GM21447 (cell line): ENCODE results near the gene TCF25.
A peak's percentile ranks its signal among the peaks of the same experiment; 100 is the strongest.

ENCODE experiments used
- ATAC-seq: cut with Tn5 transposase; IDR thresholded peaks from one replicate; pipeline ENCODE4 v1.9.1; 2021; ENCODE audit not compliant: unreplicated experiment

Gene TCF25

DNA sequence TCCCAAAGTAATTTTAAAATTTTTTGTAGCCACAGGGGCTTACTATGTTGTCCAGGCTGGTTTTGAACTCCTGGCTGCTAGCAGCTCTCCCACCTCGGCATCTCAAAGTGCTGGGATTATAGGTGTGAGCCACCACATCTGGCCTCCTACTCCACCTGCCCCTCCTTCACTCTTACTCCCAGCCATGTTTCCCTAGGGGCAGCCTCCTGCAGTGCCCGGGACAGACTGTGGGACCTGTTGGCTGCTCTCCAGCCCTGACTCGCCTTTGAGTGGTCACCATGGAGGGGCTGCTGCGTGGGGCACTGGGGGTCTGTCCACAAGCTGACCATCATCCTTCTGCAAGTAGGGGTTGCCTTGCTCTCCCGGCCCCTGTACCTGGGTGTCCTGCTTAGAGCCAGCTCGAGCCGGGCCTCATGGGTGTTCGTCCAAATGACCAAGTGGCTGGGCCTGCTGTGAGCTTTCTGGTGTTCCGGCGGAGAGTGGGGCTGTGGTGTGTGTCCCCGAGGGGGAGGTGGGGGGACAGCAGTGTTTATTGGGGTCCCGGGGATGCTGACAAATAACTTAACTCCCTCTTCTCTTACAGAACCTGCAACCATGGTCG is 28.6 kb upstream of the TCF25 start:
- no peak for ATAC-seq

DNA sequence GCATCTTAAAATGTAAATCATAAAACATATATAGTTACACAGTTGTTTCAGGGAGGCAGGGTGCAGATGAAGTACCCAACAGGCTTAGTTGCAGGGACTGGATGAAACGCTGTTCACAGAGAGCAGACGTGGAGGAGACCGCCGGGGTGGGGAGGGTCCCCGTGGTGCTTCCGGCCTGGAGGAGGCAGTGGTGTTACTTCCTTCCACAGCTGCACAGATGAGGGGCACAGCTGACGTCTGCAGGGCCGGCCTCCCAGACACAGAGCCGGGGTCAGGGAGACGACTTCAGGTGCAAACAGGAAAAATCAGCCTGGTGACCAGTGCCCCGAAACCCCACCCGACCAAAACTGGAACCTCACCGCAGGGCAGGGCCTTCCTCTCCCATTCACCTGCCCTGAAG is 28.0 kb upstream of the TCF25 start:
- no peak for ATAC-seq

DNA sequence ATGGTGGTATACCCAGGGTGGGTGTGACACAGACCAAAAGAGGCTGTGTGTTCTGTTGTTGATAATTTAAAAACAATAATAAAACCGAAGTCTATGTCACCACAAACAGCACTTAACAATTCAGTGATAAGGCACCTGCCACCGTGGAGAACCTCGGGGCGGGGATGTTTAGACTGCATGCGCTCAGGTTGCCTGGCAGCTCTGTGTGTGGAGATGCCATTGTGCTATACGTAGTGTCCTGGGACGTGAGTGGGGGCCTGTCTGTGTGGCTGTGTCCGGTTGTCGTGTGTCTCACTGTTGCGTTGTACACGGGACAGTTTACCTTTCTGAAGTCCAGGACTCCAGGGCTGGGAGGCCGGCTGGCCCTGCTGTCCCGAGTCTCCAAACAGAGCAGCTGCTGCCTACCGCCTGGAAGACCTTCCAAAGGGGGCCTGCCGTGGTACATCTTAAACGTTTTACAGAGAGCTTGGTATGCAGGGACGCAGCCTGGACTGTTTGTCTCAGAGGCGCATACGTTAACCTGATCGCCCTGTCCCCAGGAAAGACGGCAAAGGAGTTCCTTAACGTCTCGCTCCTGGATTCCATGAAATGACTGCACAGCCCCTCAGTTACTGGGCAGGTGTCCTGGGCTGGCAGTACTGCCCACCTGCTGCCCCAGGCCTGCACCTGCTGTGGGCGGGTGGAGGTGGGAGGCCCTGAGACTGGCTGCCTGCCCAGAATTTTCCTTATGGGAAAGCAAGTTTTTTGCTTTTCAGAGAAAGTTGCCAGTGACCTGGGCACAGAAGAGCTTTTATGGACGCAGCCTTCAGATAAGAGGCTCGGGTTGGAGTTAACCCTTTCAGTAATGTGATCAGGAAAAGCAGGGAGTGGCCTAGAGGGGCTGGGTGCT is 26.1 kb upstream of the TCF25 start:
- no peak for ATAC-seq

DNA sequence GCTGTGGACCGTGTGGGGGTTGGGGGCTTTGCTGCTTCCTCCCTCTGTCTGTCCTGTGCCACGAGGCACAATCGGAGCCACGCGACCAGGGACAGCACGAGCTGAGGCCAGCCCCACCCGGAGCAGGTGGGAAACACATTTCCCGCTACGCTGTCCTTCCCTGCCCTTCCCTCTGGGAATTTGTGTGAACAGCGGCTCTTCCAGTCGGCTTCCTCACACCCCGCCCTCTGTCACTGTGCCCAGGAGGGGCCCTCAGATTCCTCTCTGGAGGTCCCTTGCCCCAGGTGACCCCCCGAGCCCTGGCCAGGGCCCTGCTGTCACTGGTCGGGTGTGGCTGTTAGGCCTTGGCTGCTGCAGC is 25.5 kb upstream of the TCF25 start:
- ATAC-seq = no peak

DNA sequence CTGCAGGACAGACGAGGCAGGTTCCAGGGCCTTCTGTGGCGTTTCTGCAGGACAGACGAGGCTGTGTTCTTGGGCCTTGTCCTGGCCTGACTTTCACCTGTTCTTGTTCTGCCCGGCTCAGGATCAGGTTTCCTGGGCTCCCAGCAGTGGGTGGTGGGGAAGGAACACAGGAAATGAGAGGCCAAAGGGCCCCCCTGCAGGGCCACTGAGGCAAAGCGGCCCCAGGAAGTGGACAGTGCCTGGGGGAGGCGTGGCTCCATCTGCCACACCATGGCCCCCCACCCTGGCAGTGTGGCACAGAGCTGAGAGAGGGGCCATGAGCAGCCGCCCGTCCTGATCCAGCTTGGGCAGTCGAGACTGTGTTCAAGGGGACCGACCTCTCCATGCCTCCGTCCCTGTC is 24.4 kb upstream of the TCF25 start:
- ATAC-seq = no peak

DNA sequence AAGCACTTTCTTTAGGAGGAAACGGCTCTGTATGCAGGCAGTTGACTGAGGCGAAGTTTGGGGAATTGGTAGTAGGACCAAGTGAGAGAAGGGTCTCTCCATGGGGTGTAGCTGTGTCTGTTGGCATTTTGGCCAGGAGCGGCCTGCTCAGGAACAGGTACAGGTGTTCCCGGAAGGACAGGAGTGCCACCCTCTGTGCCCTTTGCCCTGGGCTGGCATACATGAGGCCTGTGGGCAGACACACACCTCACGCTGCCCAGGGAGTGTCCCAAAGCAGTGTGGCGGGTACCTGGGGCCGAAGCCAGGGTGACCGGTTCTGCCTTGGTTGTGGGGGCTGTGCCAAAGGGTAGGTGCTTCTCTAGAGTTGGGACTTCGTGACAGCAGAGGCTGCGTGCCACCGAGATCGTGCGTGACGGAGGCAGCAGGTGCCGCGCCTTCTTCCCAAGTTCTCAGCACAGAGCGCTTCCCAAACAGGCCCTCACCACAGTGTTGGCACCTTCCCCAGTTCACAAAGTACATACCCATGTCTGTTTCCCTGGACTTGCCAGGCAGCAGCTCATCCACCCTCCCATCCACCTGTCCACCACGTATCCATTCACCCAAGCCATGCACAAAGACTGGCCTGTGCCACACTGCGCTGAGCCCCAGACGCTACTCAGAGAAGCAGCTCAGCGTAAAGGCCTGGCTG is 19.9 kb upstream of the TCF25 start:
- no peak for ATAC-seq

DNA sequence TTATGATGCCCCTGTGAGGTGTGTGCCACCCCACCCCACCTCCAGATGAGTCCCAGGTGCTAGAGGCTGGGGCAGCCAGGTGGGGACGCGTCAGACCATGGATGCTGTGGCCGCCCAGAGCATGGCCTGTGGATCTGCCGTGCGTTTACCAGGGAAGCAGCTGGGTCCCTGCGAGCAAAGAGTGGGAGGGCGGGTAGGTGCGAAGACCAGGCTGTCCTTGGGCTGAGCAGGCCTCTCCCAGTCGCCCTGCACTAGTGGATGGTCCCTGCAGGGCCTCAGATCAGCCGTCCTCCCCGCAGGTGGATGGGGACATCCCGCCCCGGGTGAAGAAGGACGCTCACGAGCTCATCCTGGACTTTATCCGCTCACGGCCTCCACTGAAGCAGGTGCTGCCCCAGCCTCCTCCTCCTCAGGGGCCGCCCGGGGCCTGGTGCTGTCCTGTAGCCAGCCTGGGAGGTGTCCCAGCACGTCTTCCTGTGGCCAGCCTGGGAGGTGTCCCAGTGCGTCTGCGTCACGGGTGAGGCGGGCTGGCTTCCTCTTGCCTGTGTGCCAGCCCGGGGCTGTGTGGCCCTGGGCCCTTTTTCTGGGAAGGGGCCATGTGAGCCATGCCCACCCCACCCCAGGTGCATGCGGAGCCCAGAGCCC is 18.0 kb upstream of the TCF25 start:
- no peak for ATAC-seq

DNA sequence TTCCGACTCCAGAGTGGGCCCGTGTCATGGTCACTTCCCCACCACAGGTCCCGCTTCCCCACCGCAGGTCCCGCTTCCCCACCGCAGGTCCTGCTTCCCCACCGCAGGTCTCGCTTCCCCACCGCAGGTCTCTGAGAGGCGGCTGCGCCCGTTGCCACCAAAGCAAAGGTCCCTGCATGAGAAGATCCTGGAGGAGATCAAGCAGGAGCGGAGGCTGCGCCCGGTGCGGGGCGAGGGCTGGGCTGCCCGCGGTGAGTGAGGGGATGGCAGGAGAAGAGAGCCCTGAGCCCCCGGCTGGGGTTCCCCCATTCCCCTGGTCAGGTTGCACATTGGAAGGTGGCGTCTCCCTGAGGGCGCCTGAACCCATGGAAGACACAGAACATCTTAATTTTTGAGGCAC is 17.4 kb upstream of the TCF25 start:
- ATAC-seq = no peak

DNA sequence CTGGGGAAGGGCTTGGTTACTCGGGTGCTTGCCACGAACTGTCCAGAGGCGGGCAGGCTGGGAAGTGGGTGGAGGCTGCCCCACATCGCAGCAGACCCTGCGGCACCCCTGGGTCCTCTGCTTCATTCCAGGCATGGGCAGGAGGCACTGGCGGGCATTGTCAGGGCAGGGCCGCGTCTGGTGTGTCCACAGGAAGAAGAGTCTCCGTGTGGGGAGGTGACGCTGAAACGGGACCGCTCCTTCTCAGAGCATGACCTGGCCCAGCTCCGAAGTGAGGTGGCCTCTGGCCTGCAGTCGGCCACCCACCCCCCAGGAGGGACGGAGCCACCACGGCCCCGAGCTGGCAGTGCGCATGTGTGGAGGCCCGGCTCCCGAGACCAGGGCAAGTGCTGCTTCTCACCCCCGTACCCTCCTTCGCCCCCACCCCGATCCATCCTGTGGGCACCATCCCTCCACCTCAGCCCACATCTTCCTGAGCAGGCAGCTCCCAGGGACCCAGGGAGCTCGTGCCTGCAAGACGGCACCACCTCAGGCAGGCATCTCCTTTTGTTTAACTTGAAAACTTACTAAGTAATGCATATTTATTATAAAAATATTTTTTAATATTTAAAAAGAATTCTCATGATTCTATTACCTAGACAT is 14.3 kb upstream of the TCF25 start:
- ATAC-seq = no peak

DNA sequence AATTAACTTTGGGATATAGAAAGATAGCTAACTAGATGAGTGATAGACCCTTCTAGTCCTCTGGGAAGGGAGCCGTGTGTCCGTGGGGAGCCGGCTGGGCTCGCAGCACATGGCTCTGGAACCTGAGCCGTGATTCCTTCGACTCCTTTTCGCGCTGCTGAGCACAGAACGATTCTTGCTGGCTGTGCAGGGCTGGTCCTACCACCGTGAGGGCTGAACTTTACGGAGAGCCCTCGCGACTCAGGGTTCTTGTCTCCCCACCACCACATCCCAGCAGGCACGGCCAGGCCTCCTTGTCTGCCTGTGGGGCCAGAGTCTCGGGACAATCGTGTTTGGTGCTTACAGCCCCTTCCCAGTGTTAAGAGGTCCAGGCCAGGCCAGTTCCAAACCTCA is 13.8 kb upstream of the TCF25 start:
- ATAC-seq = no peak

DNA sequence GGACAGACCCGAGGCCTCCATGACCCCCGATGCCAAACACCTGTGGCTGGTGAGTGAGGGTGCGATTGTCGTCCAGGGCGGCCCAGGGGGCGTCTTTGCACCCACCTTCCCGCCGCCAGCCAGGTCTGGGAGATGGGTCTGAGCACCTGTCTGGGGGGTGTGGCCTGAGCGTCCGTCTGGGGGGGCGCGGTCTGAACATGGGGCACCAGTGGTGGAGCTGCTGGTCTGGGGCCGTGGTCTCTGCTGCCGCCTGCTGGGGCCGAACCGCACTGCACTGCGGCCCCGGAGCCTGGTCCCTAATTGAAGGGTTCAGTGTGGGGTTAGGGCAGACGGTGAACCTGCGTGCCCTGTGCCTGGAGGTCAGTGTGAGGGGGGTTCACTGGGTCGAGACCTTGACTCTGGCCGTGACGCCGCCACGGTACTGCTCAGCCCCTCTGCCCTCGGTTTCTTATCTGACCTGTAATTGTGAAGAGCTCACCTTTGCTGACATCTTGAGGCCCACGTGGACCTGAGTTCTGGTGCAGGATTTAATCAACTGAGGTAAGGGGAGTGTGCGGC is 12.6 kb upstream of the TCF25 start:
- no peak for ATAC-seq

DNA sequence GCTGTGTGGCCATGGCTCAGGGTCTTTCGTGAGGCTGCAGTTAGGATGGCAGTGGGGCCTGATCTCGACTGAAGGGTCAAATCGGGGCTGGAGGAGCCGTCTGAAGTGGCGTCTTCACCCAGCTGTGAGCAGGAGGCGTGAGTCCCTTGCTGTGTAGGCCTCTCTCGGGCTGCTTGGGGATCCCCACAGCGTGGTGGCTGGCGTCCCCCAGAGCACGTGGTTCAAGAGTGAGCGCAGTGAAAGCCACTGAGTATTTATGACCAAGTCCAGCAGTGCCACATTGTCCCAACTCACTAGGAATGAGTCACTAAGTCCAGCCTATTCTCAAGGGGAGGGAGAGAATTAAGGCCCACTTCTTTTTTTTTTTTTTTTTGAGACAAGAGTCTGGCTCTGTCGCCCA is 11.7 kb upstream of the TCF25 start:
- no peak for ATAC-seq

DNA sequence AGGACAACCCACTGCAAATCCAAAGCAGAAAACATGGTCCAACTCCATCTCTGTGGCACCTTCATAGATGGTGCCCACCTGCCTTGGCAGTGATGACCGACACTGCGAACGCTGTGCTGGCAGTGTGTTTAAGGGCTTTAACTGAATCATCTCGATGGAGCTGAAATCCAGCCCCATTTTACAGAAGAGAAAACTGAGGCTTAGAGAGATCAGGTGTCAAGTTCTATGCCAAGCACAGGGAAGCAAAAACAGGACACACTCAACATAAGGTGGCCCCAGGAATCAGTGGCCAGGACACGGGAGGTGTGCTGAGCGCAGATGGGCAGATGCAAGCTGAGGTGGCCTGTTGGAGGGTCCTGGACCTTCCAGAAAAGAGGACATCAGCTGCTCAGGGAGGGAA is 10.7 kb upstream of the TCF25 start:
- ATAC-seq = no peak

DNA sequence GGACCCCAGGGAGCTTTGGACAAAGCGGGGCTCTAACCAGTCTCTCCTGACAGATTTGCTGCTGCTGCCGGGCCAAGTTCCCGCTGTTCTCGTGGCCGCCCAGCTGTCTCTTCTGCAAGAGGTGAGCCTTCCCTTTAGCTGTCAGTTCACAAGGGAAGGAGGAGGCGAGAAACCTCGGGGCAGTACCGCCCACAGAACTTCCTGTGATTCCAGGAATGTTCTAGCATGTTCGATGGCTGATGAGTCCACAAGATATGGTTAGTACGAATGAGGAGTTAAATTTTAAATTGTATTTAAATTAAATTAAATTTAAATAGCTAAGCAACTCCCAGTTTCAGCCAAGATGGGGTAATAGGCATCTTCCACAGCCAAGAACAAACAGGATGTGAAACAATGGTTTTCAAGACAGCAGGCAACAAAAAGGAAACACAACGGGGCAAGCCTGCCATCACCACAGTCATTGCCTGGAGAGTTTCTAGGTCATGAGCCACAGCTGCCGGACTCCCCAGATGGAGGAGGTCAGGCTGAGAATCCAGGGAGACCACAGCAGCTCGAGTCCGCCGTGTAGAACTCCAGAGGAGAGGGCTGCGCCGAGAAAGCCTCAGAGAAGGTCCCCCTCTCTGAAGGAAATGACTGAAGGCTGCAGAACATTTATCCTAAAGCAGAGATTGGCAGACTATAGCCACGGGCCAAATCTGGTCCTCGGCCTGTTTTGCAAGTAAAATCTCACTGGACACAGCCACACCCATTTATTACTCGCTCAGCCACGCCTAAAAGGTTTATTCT is 9.5 kb upstream of the TCF25 start:
- peak; percentile 72 for ATAC-seq

DNA sequence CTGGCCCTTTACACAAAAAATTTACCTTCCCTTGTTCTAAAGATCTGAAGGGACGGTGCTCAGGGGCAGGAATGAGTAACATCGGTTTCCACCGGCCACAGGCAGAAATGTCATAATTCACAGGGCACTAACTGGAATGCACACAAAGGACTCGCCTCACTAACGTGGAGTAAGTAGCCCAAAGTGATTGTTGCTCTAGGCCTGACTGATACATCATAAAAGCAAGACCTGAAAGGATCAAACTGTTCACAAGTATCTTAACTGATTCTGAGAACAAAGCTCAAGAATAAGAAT is 8.9 kb upstream of the TCF25 start:
- no peak for ATAC-seq

DNA sequence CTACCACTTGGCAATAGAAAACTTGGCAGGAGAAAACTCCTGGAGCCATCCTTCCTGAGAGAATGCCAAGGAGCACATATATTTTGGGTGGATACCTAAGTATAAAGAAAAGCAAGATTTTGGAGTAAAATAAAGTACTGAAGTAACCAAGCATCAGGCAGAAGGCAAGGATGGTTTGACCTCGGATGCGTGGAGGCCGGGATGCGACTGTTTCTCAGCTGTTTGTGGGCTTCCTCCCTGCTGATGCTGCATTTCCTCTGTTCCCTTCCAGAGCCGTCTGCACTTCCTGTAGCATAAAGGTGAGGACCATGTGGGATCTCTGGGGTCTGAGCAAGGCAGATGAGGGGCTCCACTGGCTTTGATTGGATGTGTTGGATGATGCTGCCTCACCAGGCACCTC is 5.5 kb upstream of the TCF25 start:
- ATAC-seq = no peak

DNA sequence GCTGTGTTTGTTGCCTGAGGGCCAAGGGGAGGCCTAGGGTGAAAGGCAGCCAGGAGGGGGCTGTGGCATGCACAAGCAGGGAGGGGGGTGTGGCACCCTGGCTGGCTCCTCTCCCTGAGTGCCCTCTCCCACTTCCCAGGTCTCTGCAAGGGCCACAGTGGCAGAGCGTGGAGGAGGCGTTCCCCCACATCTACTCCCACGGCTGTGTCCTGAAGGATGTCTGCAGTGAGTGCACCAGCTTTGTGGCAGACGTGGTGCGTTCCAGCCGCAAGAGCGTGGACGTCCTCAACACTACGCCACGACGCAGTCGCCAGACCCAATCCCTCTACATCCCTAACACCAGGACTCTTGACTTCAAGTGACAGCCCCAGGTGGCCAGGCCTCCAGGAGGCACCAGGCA is 3.5 kb upstream of the TCF25 start:
- ATAC-seq = no peak

DNA sequence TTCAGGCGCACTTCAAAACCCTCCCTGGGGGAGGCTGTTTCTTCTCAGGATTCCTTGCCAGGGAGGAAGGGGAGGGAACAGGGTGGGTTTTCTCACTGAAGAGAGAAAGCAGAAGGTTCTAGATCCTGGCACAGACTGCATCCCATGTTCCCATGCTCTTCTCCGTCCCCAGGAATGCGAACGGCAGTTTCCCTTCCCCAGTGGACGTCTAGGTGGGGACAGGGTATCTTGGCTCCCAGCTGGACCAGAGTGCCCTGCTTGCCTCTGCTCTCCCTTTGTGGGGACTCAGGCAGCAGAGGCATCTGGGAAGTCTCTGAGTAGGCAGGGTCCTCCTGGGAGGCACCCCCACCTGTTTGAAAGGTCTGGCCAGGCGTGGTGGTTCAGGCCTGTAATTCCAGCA is 3.0 kb upstream of the TCF25 start:
- no peak for ATAC-seq

DNA sequence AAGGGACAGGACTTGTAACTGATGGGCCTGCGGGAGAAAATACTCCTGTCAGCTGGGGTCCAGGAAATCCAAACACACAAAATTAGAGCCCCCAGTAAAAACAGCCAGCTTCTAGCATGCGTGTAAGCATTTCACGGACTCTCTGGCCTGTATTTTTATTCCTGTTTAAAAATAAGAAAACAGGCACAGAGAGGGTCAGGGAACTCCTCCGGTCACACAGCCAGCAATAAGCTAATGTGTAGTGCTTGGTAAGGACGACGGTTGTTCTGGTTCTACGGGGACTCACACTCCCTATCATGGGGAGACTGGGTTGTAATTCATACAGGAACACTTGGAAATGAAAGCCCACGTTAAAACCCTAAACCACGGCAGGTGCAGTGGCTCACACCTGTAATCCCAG is 1.5 kb upstream of the TCF25 start:
- ATAC-seq = no peak

DNA sequence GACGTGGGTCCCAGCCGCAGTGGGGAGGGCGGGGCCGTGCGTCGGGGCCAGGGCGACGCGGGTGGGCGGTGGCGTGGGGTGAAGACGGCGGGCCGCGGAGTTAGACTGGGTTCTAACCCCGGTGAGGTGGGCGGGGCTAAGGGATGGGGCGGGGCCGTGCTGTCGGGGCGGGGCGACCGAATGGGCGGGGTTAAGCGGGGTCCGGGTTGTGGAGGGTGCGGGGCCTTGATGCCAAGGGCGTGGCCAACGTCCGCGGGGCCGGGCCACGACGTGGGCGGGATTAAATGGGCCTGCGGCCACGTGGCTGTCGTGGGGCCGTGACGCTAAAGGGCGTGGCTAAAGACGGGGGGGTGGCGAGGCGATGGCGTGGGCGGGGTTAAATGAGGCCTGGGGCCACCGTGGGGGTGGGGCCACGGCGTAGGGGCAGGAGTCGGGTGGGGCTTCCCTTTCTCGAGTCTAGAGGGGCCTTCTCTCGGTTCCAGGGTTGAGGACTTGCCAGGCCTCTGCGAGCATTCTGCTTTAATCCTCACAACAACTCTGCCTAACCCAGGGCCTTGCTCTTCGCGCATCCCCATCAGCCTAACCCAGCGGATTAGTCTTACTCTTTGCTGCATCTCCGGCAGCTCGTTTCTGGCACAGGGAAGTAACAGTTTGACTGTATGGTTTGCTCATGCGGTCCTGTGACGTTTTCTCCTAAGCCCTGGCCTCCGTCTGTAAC is 739 bp downstream of the TCF25 start:
- peak; percentile 56 for ATAC-seq
